22Rv1 (cell line): ENCODE results near the gene IGF1.

Source experiments
- H3K27ac ChIP-seq: fragments of 450-650 bp; 2 replicates; pipeline ENCODE4 v1.5.1; 2017
- ZFX ChIP-seq: fragments of 450-650 bp; IDR thresholded peaks from 2 replicates; pipeline ENCODE4 v1.6.1; 2017; ENCODE audit warnings: antibody characterized with exemption, borderline replicate concordance
- TF ChIP-seq, protein P1 (sequence below): fragments of 450-650 bp; IDR thresholded peaks from 2 replicates; pipeline ENCODE4 v1.5.1; 2017; ENCODE audit warnings: mild to moderate bottlenecking

The IGF1 gene

DNA sequence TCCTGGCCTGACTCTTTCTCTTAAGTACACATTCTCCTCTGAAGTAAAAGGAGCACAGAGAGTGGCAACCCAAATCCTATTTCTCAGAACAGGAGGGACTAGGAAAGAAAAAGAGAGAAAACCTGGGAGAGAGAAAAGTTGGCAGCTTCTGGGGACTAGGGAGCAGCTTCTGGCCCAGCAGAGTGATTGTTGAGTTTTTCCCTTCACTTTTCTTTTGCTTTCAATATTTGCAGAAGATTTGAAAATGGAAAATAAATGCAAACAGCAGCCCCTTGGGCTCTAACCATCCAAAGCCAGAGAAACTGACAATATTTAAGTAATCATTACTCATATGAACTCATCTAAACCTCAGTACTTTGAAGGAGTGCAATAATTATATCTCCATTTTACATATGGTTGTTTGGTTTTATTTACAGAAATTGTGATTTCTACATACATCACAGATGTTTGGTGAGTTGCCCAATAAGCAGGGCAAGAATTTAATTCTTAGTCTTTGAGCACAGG, 28.8 kb upstream of the IGF1 start:
- TF ChIP-seq, protein P1, sequence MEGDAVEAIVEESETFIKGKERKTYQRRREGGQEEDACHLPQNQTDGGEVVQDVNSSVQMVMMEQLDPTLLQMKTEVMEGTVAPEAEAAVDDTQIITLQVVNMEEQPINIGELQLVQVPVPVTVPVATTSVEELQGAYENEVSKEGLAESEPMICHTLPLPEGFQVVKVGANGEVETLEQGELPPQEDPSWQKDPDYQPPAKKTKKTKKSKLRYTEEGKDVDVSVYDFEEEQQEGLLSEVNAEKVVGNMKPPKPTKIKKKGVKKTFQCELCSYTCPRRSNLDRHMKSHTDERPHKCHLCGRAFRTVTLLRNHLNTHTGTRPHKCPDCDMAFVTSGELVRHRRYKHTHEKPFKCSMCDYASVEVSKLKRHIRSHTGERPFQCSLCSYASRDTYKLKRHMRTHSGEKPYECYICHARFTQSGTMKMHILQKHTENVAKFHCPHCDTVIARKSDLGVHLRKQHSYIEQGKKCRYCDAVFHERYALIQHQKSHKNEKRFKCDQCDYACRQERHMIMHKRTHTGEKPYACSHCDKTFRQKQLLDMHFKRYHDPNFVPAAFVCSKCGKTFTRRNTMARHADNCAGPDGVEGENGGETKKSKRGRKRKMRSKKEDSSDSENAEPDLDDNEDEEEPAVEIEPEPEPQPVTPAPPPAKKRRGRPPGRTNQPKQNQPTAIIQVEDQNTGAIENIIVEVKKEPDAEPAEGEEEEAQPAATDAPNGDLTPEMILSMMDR = no peak
- no peak for TF ChIP-seq ZFX
- no peak overlapping the region for H3K27ac ChIP-seq

DNA sequence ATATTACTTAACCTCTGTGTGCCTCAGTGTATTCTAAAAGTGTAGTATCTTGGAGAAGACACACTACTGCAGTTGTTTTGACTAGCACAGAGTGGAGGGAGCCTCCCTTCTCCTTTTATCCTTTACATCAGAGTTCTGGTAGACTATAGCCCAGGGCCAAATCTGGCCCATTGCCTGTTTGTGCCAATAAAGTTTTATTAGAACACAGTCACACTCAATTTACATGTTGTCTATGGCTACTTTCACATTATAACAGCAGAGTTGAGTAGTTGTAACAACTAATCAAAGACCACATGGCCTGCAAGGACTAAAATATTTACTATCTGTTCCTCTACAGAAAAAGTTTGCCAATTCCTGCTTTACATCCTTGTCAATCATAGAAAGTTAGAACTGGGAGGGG, 27.7 kb upstream of the IGF1 start:
- no peak for TF ChIP-seq ZFX
- TF ChIP-seq, protein P1 = no peak
- H3K27ac ChIP-seq = no peak overlapping the region

DNA sequence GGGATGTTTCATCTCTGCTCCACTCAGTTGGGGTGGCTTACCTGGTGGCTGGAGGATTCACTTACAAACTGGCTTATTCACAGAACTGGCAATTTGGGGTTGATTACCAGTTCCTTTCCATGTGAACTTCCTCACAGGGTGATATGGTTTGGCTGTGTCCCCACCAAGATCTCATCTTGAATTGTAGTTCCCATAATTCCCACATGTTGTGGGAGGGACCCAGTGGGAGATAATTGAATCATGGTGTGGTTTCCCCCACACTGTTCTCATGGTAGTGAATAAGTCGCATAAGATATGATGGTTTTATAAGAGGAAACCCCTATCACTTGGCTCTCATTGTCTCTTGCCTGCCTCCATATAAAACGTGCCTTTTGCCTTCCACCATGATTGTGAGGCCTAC, 26.9 kb upstream of the IGF1 start:
- no peak overlapping the region for H3K27ac ChIP-seq
- TF ChIP-seq, protein P1 = no peak
- TF ChIP-seq ZFX = no peak

DNA sequence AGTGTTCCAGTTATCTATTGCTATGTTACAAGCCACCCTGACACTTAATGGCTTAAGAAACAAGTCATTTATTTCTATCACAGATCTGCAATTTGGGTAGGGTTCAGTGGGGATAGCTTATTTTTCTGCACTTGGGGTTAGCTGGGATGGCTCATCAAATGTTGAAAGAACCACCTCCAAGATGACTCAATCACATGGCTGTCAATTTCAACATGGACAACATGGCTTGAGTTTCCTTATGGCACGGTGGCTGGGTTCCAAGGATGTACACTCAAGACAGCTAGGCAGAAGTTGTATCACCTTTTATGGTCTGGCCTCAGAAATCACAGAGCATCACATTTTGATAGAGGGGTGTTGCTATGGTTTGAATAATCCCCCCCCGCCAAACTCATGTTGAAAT, 24.5 kb upstream of the IGF1 start:
- TF ChIP-seq, protein P1 = no peak
- no peak for TF ChIP-seq ZFX
- H3K27ac ChIP-seq = peak overlapping the region; percentile 79

DNA sequence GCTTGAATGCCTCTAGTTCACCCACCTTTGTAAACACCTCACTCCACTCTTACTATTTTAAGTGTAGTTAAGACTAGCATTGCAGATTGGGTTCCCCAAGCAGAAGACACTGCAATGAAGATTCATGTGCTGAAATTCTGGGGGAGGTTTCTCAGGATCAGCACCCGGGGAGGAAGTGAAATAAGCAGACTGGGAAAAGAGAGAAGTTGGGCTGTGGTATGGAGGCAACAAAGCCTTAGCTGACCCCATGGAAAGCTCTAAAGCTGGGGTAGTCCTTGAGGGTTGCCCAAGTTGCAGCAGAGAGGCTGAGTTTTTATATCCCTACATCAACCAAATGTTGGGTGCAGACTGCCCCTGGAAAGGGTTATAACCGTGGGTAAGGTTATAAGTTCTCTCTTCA, 23.9 kb upstream of the IGF1 start:
- peak overlapping the region; percentile 79 for H3K27ac ChIP-seq
- no peak for TF ChIP-seq ZFX
- TF ChIP-seq, protein P1 = no peak

DNA sequence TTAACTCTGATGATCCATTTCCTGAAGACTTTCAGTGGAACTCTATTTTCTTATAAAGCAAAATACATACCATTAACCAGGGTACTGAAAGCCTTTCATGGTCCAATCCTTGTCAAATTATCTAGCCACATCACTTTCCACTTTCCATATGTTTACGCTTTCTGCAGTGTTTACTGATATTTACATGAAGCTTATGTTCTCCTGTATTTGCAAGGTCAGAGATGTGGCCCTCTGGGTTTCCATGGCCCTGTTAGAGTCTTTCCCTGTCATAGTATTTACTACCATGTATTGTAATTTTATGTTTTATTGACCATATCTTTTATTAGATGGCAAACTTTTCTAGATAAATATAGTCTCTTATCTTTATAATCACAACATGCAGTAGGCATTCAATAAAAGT, 23.5 kb upstream of the IGF1 start:
- peak overlapping the region; percentile 79 for H3K27ac ChIP-seq
- TF ChIP-seq ZFX = no peak
- TF ChIP-seq, protein P1 = no peak

DNA sequence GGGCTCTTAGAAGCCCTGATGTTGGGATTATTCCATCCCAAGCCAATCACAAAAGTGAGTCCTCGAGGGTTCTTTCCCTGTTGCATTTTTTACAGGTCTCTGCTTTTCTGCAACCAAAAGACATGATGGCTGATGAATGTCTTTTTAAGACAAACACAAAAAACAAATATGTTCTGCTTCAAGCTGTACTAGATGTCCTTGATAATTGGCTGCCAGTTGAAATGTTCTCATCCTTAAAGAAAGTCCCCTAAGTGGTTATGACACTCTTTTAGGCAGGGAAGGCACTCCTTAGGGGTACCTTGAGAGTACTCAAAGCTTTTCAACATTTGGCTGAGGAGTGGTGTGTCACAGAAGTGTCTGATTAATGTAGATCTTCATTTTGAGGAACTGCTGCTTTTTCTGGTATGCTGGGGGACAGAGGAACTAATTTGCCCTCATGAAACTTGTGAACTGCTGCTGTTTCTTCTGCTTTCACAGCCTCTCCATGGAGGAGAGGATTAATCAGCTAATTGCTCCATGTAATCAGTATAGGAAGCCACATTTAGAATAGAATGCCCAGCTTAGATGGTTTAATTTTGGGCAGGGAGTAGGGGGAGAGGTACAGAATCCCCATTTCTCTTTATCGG, 22.8 kb upstream of the IGF1 start:
- no peak for TF ChIP-seq ZFX

DNA sequence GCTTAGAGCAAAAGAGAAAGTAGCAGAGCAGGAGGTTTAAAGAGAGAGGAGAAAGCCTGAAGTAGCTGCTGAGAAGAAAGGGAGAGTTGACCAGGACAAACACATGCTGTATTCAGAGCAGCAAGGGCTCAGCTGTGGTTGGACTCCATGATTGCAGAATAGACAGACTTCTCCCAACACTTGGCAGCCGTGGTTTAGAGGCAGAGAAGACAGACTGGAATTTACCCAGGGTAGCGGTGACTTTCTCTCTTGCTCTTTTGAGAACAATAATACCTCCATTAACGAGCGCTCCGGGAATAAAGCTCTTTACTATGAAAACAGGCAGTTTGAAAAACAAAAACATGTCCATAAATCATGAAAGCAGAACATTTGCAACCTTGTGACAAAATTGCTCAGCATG, 21.4 kb upstream of the IGF1 start:
- H3K27ac ChIP-seq = peak overlapping the region; percentile 79
- TF ChIP-seq, protein P1 = no peak
- no peak for TF ChIP-seq ZFX

More for the DNA sequence above, 22.8 kb upstream of the IGF1 start:
- H3K27ac ChIP-seq = peak overlapping the region; percentile 79
